ENCODE data around the gene C5orf52. TPM values are rescaled to one million over a fixed set of nuclear protein-coding genes. Genes with fewer than 3 reads are reported as not detected.

C5orf52 gene
- total and polyA plus RNA-seq, 4 donors: not detected

- Histone ChIP-seq H3K9ac (ENCODE audit: low read depth in 1 of 2, low read length in 2 of 2) (no peak overlapping the region), H3K4me1 (ENCODE audit: control insufficient read depth in 4 of 4, insufficient read depth in 4 of 4, low read length in 3 of 4) (no peaks in the 10 kb centered on the region), H3K36me3 (ENCODE audit: control insufficient read depth in 4 of 4, insufficient read depth in 3 of 4, low read depth in 1 of 4, low read length in 3 of 4) (no peaks in the 10 kb centered on the region), H3K4me3 (ENCODE audit: low read depth in 1 of 3, low read length in 3 of 3) (no peak overlapping the region), H3K27ac (ENCODE audit: low read depth in 1 of 2, low read length in 2 of 2) (no peak overlapping the region), H3K27me3 (ENCODE audit: control insufficient read depth in 4 of 4, insufficient read depth in 4 of 4, low read length in 3 of 4) (no peaks in the 10 kb centered on the region), H3K9me3 (ENCODE audit: control insufficient read depth in 4 of 4, low read length in 3 of 4) (no peaks in the 10 kb centered on the region)
- DNase-seq (ENCODE audit: low spot score): no peak
- no peak for TF ChIP-seq FOXA1 (IDR thresholded peaks at IDR 0.05)
- WGBS: 88% methylated on average over 2 of the region's 2 CpGs
These were observed 41.0 kb upstream of the C5orf52 start for GRCh38 chr5:157630341-157630740.

GRCh38 chr5:157640406-157641066 lies 30.8 kb upstream of the C5orf52 start:
- WGBS: 85% methylated on average over 9 of the region's 9 CpGs

DNA sequence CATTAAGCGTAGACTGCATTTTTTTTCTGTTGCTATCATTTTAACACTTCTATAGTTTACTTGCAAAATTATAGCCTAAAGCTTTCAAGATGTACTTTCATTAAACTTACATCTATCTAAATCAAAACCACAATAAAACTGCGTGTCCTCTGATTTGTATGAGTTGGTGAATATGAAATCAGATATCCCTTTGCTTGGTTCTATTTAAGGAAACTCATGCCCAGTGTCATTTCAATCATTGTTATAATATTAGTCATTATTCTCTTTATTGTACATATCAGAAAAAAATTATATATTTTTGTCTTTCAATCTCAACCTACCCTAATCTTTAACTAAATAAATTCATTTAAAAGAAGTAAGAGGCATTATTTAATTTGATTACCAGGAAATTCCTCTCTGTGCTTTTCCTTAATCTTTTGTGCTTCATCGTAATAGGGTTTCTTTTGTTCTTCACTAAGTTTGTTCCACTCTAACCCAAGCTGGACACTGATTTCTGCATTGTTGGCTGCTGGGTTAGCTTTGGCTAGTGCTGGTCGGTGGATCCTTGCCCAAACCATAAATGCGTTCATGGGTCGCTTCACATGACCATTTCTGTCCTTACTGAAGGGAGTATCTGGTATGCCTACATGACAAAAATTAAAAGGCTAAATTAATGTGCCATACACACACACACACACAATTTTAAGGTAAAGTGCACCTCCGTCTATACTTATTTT lies 22.9 kb upstream of the C5orf52 start:
- Histone ChIP-seq H3K27ac (ENCODE audit: low read depth in 1 of 2, low read length in 2 of 2) (no peak overlapping the region), H3K9me3 (ENCODE audit: control insufficient read depth in 4 of 4, low read length in 3 of 4) (peaks cover 0 to 16% (median 4%) of the 10 kb centered on the region in 4 donors), H3K9ac (ENCODE audit: low read depth in 1 of 2, low read length in 2 of 2) (no peak overlapping the region), H3K27me3 (ENCODE audit: control insufficient read depth in 4 of 4, insufficient read depth in 4 of 4, low read length in 3 of 4) (no peaks in the 10 kb centered on the region), H3K4me1 (ENCODE audit: control insufficient read depth in 4 of 4, insufficient read depth in 4 of 4, low read length in 3 of 4) (no peaks in the 10 kb centered on the region), H3K4me3 (ENCODE audit: low read depth in 1 of 3, low read length in 3 of 3) (no peak overlapping the region), H3K36me3 (ENCODE audit: control insufficient read depth in 4 of 4, insufficient read depth in 3 of 4, low read depth in 1 of 4, low read length in 3 of 4) (no peaks in the 10 kb centered on the region)
- WGBS: 90% methylated on average over 7 of the region's 7 CpGs
- DNase-seq (ENCODE audit: low spot score): no peak
- TF ChIP-seq JUND (IDR thresholded peaks at IDR 0.05): no peak
- no peak for TF ChIP-seq RAD21 (IDR thresholded peaks at IDR 0.05)
- TF ChIP-seq ATF3 (IDR thresholded peaks at IDR 0.05): no peak
- TF ChIP-seq EGR1 (IDR thresholded peaks at IDR 0.05; ENCODE audit: low read depth in 2 of 2): no peak
- TF ChIP-seq CTCF (IDR thresholded peaks at IDR 0.05; ENCODE audit: low read depth, low read length, missing input control): no peak
- TF ChIP-seq, protein P1, sequence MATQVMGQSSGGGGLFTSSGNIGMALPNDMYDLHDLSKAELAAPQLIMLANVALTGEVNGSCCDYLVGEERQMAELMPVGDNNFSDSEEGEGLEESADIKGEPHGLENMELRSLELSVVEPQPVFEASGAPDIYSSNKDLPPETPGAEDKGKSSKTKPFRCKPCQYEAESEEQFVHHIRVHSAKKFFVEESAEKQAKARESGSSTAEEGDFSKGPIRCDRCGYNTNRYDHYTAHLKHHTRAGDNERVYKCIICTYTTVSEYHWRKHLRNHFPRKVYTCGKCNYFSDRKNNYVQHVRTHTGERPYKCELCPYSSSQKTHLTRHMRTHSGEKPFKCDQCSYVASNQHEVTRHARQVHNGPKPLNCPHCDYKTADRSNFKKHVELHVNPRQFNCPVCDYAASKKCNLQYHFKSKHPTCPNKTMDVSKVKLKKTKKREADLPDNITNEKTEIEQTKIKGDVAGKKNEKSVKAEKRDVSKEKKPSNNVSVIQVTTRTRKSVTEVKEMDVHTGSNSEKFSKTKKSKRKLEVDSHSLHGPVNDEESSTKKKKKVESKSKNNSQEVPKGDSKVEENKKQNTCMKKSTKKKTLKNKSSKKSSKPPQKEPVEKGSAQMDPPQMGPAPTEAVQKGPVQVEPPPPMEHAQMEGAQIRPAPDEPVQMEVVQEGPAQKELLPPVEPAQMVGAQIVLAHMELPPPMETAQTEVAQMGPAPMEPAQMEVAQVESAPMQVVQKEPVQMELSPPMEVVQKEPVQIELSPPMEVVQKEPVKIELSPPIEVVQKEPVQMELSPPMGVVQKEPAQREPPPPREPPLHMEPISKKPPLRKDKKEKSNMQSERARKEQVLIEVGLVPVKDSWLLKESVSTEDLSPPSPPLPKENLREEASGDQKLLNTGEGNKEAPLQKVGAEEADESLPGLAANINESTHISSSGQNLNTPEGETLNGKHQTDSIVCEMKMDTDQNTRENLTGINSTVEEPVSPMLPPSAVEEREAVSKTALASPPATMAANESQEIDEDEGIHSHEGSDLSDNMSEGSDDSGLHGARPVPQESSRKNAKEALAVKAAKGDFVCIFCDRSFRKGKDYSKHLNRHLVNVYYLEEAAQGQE (IDR thresholded peaks at IDR 0.05): no peak
- TF ChIP-seq YY1 (IDR thresholded peaks at IDR 0.05): no peak
- no peak for TF ChIP-seq SP1 (IDR thresholded peaks at IDR 0.05)
- no peak for TF ChIP-seq HNF4G (IDR thresholded peaks at IDR 0.05)

More at GRCh38 chr5:157640406-157641066, 30.8 kb upstream of the C5orf52 start:
- no peaks in the 10 kb centered on the region for H3K27me3 ChIP-seq (ENCODE audit: control insufficient read depth in 4 of 4, insufficient read depth in 4 of 4, low read length in 3 of 4)
- DNase-seq (ENCODE audit: low spot score): no peak
- H3K9me3 ChIP-seq (ENCODE audit: control insufficient read depth in 4 of 4, low read length in 3 of 4): no peaks in the 10 kb centered on the region
- no peak overlapping the region for H3K4me3 ChIP-seq (ENCODE audit: low read depth in 1 of 3, low read length in 3 of 3)
- no peaks in the 10 kb centered on the region for H3K36me3 ChIP-seq (ENCODE audit: control insufficient read depth in 4 of 4, insufficient read depth in 3 of 4, low read depth in 1 of 4, low read length in 3 of 4)
- no peak overlapping the region for H3K27ac ChIP-seq (ENCODE audit: low read depth in 1 of 2, low read length in 2 of 2)
- H3K4me1 ChIP-seq (ENCODE audit: control insufficient read depth in 4 of 4, insufficient read depth in 4 of 4, low read length in 3 of 4): no peaks in the 10 kb centered on the region
- TF ChIP-seq FOXA2 (IDR thresholded peaks at IDR 0.05) (no peak), GABPA (IDR thresholded peaks at IDR 0.05 in 1 of 2, conservative IDR thresholded peaks at IDR 0.05 in 1 of 2) (no peak), CTCF (IDR thresholded peaks at IDR 0.05; ENCODE audit: low read depth, low read length, missing input control) (no peak), JUND (IDR thresholded peaks at IDR 0.05) (no peak), SP1 (IDR thresholded peaks at IDR 0.05) (no peak), TAF1 (conservative IDR thresholded peaks at IDR 0.05) (no peak), ATF3 (IDR thresholded peaks at IDR 0.05) (no peak), YY1 (IDR thresholded peaks at IDR 0.05) (no peak), HNF4A (conservative IDR thresholded peaks at IDR 0.05) (no peak), FOXA1 (IDR thresholded peaks at IDR 0.05) (no peak), RAD21 (IDR thresholded peaks at IDR 0.05) (no peak), MAX (IDR thresholded peaks at IDR 0.05) (no peak)
- no peak overlapping the region for H3K9ac ChIP-seq (ENCODE audit: low read depth in 1 of 2, low read length in 2 of 2)

Data from liver (tissue), 9 donors.